ENCODE data around the gene ROR2.

Gene ROR2

GRCh38 chr9:91732187-91733005, 217.6 kb downstream of the ROR2 start:
- no peak for DNase-seq

GRCh38 chr9:91730806-91731205, 219.2 kb downstream of the ROR2 start:
- no peak for DNase-seq

- DNase-seq = no peak
Observed at GRCh38 chr9:91729558-91729842, 220.5 kb downstream of the ROR2 start.

GRCh38 chr9:91727972-91728371, 222.1 kb downstream of the ROR2 start:
- DNase-seq = no peak

- no peak for DNase-seq
Observed at GRCh38 chr9:91727316-91727861, 222.6 kb downstream of the ROR2 start.

- no peak for DNase-seq
Observed at GRCh38 chr9:91726406-91727100, 223.5 kb downstream of the ROR2 start.

- DNase-seq = no peak
Observed at GRCh38 chr9:91725651-91726050, 224.4 kb downstream of the ROR2 start.

GRCh38 chr9:91724609-91725505, 225.2 kb downstream of the ROR2 start:
- no peak for DNase-seq

- no peak for DNase-seq
Observed at GRCh38 chr9:91724068-91724440, 226.0 kb downstream of the ROR2 start.

- no peak for DNase-seq
Observed at GRCh38 chr9:91723420-91724067, 226.5 kb downstream of the ROR2 start.

GRCh38 chr9:91720751-91721705, 229.0 kb downstream of the ROR2 start:
- DNase-seq = no peak

- DNase-seq = no peak
Observed at GRCh38 chr9:91720313-91720712, 229.7 kb downstream of the ROR2 start.

- DNase-seq = no peak
Observed at GRCh38 chr9:91718071-91718470, 232.0 kb downstream of the ROR2 start.

- DNase-seq = no peak
Observed at GRCh38 chr9:91716815-91717214, 233.2 kb downstream of the ROR2 start.

GRCh38 chr9:91716239-91716638, 233.8 kb downstream of the ROR2 start:
- no peak for DNase-seq

GRCh38 chr9:91714874-91715615, 235.0 kb downstream of the ROR2 start:
- no peak for DNase-seq

GRCh38 chr9:91714020-91714806, 235.8 kb downstream of the ROR2 start:
- DNase-seq = no peak

- DNase-seq = no peak
Observed at GRCh38 chr9:91712811-91713210, 237.2 kb downstream of the ROR2 start.

GRCh38 chr9:91711755-91712601, 238.1 kb downstream of the ROR2 start:
- DNase-seq = no peak
